Activated naive CD4-positive, alpha-beta T cell treated with anti-CD3 and anti-CD28 coated beads, Interleukin-2, amount 50 U/mL, for 16 hours (primary cell): ENCODE results near the gene HEPACAM.
A peak's percentile ranks its signal among the peaks of the same experiment; 100 is the strongest.

Experiments
- DNase-seq: peaks from one replicate; pipeline ENCODE4 v3.0.0-alpha.2; 2020

The HEPACAM gene

GRCh38 chr11:124942466-124943253 is 6.8 kb upstream of the HEPACAM start:
- DNase-seq: no peak

DNA sequence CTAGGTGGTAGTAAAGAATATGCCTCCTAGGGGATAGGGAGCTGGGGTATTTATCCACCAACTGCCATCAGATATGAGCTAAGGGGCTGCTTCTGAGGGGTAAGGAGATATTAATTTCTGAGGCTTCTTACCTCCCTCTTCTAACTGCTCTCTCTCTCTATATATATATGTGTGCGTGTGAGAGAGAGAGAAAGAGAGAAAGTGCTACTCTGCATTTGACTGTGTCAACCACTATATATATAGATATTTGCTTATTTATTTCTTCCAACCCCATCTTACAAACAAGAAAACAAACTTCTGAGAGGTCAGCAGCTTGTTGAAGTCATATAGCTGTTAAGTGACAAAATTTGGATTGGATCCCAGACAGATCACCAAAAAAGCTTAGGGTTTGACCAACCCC is 5.9 kb upstream of the HEPACAM start:
- no peak for DNase-seq

GRCh38 chr11:124938970-124939369 is 3.1 kb upstream of the HEPACAM start:
- DNase-seq: no peak

- DNase-seq: no peak
Measured at GRCh38 chr11:124938206-124938765, 2.4 kb upstream of the HEPACAM start.

- DNase-seq: no peak
Measured at GRCh38 chr11:124937336-124937935, 1.6 kb upstream of the HEPACAM start.

- no peak for DNase-seq
Measured at GRCh38 chr11:124934862-124935547, 842 bp downstream of the HEPACAM start.

- DNase-seq: no peak
Measured at GRCh38 chr11:124930799-124931198, 5.0 kb downstream of the HEPACAM start.

DNA sequence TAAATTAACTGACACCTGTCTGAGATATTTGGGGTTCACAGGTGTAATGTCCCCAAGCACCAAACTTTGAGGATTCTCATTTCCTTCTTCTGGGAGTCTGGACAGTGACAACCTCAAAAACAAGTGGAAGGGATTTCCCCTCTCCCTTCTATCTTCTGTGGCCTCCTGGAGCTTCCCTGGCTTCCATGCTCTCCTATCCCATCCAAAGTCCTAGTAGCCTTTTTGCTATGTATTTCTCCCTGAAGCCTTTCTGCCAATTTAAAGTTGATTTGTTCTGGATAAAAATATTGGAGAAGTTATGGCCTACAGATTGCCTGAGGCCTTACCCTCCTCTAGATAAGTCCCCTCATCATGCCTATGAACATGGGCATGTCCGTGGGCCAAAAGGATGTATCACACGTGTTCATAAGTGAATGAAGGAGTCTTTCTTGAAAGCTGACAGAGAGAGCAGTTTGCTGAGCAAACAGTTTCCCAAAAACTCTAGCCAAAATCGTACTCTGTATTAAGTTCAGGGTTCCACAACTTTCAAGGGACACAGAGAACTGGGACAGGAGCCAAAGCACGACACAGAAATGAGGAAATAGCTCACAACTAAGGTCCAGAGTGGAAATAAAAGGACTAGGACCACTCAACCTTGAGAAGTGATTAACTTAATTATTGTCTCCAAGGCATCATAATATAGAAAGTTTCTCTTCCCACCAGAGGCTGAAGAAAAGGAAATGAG is 6.7 kb downstream of the HEPACAM start:
- no peak for DNase-seq

GRCh38 chr11:124923296-124923695 is 12.6 kb downstream of the HEPACAM start:
- no peak for DNase-seq

- no peak for DNase-seq
Measured at GRCh38 chr11:124922831-124923230, 13.0 kb downstream of the HEPACAM start.

- peak; percentile 84 for DNase-seq
Measured at GRCh38 chr11:124920870-124921609, 14.8 kb downstream of the HEPACAM start.

GRCh38 chr11:124920356-124920755 is 15.5 kb downstream of the HEPACAM start:
- no peak for DNase-seq

DNA sequence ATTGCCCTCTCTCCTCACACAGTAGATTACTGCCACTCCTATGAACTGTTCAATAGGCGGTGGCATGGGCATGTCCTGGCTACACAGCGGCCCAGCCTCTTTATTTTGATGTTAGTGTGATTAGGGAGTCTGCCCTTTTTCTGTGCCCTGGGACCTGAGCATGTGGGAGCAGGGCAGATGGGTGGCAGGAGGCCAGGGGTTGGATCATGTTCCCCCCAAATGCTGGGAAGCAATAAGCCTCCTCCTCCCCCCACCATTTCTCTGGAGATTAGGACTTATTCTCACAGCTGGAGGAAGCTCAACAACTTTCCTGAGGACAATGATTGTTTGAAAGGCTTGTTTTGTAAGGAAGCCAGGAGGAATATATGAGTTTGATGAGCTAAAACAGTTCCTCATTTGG is 15.9 kb downstream of the HEPACAM start:
- DNase-seq: no peak

- DNase-seq: no peak
Measured at GRCh38 chr11:124918950-124919349, 16.9 kb downstream of the HEPACAM start, which contains the start of gene HEPN1. HEPN1 (plus strand) TSS chr11:124919250.

DNA sequence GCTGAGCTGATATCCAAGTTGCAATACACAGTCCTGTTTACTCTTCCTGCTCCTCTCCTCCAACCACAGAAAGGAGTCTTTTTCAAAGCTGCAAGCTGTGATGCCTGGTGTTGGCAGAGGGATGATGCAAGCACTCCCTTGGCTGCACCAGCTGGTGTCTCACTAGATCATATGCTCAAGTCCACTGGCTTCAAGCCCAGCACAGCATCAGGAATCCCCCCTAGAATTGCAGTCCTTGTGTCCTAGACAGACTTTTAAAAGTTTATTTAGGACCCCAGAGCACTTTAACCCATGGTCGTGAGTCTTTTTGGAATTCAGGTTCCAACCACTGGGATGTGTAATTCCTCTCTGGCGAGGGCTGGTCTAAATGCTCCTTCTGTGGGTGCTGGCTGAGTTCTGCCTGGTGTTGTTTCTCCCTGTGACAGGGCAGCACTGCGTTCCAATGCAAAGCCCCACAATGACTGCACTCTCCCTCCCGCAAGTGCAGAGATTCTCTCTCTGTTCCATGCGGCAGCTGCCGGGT is 18.7 kb downstream of the HEPACAM start:
- DNase-seq: no peak

- DNase-seq: no peak
Measured at GRCh38 chr11:124916370-124916710, 19.5 kb downstream of the HEPACAM start.

- no peak for DNase-seq
Measured at GRCh38 chr11:124915541-124916369, 20.1 kb downstream of the HEPACAM start.

GRCh38 chr11:124902616-124903015 is 33.2 kb downstream of the HEPACAM start:
- no peak for DNase-seq

DNA sequence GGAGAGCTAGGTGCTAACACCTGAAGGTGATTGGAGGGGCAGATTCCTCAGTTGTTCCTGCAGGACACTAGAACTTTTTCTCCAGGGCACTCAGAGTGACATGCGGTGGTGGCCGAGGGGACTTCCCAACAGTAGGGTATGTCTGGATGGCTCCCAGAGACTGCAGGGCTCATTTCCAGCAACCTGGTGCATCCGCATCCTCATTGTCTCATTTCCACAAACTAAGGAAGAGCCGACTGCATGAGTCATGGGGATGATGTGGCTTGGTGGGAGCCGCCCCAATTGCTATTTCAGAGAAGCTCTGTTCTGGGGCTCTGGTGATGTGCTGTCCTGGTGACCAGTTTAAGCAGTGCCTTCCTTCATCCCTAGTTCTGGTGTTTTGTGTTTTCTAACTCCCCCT is 35.4 kb downstream of the HEPACAM start:
- no peak for DNase-seq

- DNase-seq: no peak
Measured at GRCh38 chr11:124899383-124900145, 36.3 kb downstream of the HEPACAM start.
